Trophoblast cell (in vitro differentiated cells and primary cell): ENCODE data around the gene AGBL4.

Experiments
- DNase-seq, 2 donors: peaks; one replicate each; pipeline ENCODE4 v3.0.0-alpha.2; 2016
- H2AFZ ChIP-seq: 2 replicates; pipeline ENCODE4 v1.6.1; 2013; ENCODE audit warnings: low read length, moderate library complexity, mild to moderate bottlenecking; ENCODE audit not compliant: insufficient read depth, poor library complexity
- H2AK5ac ChIP-seq: 2 replicates; pipeline ENCODE4 v1.6.1; 2013; ENCODE audit warnings: mild to moderate bottlenecking, low read length
- H2BK120ac ChIP-seq: 2 replicates; pipeline ENCODE4 v1.6.1; 2013; ENCODE audit warnings: low read length, mild to moderate bottlenecking, moderate library complexity; ENCODE audit not compliant: insufficient read depth, poor library complexity
- H2BK12ac ChIP-seq: 2 replicates; pipeline ENCODE4 v1.6.1; 2013; ENCODE audit warnings: mild to moderate bottlenecking, low read length, moderate library complexity
- H2BK5ac ChIP-seq: 2 replicates; pipeline ENCODE4 v1.6.1; 2013; ENCODE audit warnings: low read length, low read depth, moderate library complexity, mild to moderate bottlenecking; ENCODE audit not compliant: poor library complexity
- H3K14ac ChIP-seq: 2 replicates; pipeline ENCODE4 v1.6.1; 2013; ENCODE audit warnings: mild to moderate bottlenecking, low read length
- H3K18ac ChIP-seq: 2 replicates; pipeline ENCODE4 v1.6.1; 2013; ENCODE audit warnings: mild to moderate bottlenecking, low read length
- H3K23ac ChIP-seq: 2 replicates; pipeline ENCODE4 v1.6.1; 2013; ENCODE audit warnings: low read length
- H3K27ac ChIP-seq: 2 replicates; pipeline ENCODE4 v1.5.1; 2013; ENCODE audit warnings: low read depth, mild to moderate bottlenecking, inconsistent platforms, low read length, moderate library complexity
- H3K27me3 ChIP-seq: 2 replicates; pipeline ENCODE4 v1.6.1; 2013; ENCODE audit warnings: inconsistent platforms, mild to moderate bottlenecking, low read length, moderate library complexity; ENCODE audit not compliant: insufficient read depth
- H3K36me3 ChIP-seq, 2 experiments: 1 replicate in 1 of 2; 2 replicates in 1 of 2; pipeline ENCODE4 v1.6.1; 2013; ENCODE audit warnings: low read length in 2 of 2, mild to moderate bottlenecking in 2 of 2, moderate library complexity in 1 of 2; ENCODE audit not compliant: insufficient read depth in 2 of 2, control insufficient read depth in 1 of 2
- H3K4ac ChIP-seq: 2 replicates; pipeline ENCODE4 v1.6.1; 2013; ENCODE audit warnings: low read depth, mild to moderate bottlenecking, low read length, moderate library complexity
- H3K4me1 ChIP-seq, 2 experiments: 1 replicate in 1 of 2; 2 replicates in 1 of 2; pipeline ENCODE4 v1.6.1; 2013; ENCODE audit warnings: low read length in 2 of 2, mild to moderate bottlenecking in 2 of 2, moderate library complexity in 1 of 2; ENCODE audit not compliant: insufficient read depth in 2 of 2, control insufficient read depth in 1 of 2
- H3K4me2 ChIP-seq: 2 replicates; pipeline ENCODE4 v1.6.1; 2013; ENCODE audit warnings: inconsistent platforms, mild to moderate bottlenecking, low read length, moderate library complexity
- H3K4me3 ChIP-seq: 2 replicates; pipeline ENCODE4 v1.5.1; 2013; ENCODE audit warnings: mild to moderate bottlenecking, low read depth, low read length, inconsistent platforms
- H3K79me1 ChIP-seq: one replicate; pipeline ENCODE4 v1.6.1; 2013; ENCODE audit warnings: low read length
- H3K79me2 ChIP-seq: 2 replicates; pipeline ENCODE4 v1.6.1; 2013; ENCODE audit warnings: low read length, mild to moderate bottlenecking; ENCODE audit not compliant: control insufficient read depth, insufficient read depth, poor library complexity
- H3K9ac ChIP-seq: 2 replicates; pipeline ENCODE4 v1.6.1; 2013; ENCODE audit warnings: mild to moderate bottlenecking, low read length
- H3K9me3 ChIP-seq: 2 replicates; pipeline ENCODE4 v1.6.1; 2013; ENCODE audit warnings: low read depth, mild to moderate bottlenecking, control low read depth, inconsistent platforms, low read length; ENCODE audit not compliant: insufficient read depth
- H4K12ac ChIP-seq: 2 replicates; pipeline ENCODE4 v1.6.1; 2013; ENCODE audit warnings: low read depth, mild to moderate bottlenecking, low read length, moderate library complexity
- H4K8ac ChIP-seq: 2 replicates; pipeline ENCODE4 v1.6.1; 2013; ENCODE audit warnings: low read depth, mild to moderate bottlenecking, low read length, moderate library complexity
- H4K91ac ChIP-seq: one replicate; pipeline ENCODE4 v1.6.1; 2013; ENCODE audit warnings: low read depth, mild to moderate bottlenecking, low read length, moderate library complexity
- WGBS: extraction: QIAGEN DNeasy Blood & Tissue Kit; methylation state at CpG from one replicate; pipeline ENCODE4 v1.1.7; 2013; ENCODE audit warnings: missing lambda C conversion rate; ENCODE audit not compliant: insufficient read length, insufficient coverage; ENCODE audit errors: extremely low coverage; 5-methylcytosine and 5-hydroxymethylcytosine counted together

The AGBL4 gene

DNA sequence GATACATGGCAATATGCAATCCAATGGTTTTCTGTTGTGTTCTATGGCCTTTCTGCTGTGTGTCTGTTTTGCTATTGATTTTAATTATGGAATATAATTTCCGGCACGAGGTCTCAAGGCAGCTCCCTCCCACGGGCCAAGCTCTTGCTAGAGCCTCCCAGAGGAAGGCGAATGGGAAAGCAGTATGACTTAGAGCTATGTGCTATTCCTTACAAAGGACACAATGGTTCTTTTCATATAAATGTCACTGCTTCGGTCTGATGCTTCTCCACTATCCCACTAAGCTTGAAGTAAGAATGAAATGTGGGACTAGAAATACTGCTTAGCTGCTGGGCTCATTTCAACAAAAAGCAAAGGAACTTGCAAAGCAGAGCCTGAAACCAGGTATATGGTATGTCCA lies 924.9 kb downstream of the AGBL4 start:
- H3K9me3 ChIP-seq, result peaks cover 2% of the 10 kb centered on the region
- H3K4me1 ChIP-seq, result no peaks in the 10 kb centered on the region
- no peak overlapping the region for H3K4me2 ChIP-seq
- no peak overlapping the region for H2AK5ac ChIP-seq
- no peak overlapping the region for H2BK120ac ChIP-seq
- H3K14ac ChIP-seq, result no peak overlapping the region
- no peak overlapping the region for H4K12ac ChIP-seq
- H3K79me2 ChIP-seq, result no peaks in the 10 kb centered on the region
- no peak for DNase-seq
- no peak overlapping the region for H4K91ac ChIP-seq
- H3K27me3 ChIP-seq, result no peaks in the 10 kb centered on the region
- H3K18ac ChIP-seq, result no peak overlapping the region
- no peak overlapping the region for H3K4me3 ChIP-seq
- no peak overlapping the region for H3K23ac ChIP-seq
- WGBS, result no CpG with 5 or more reads among the region's 5 CpGs
- no peak overlapping the region for H3K27ac ChIP-seq
- H3K79me1 ChIP-seq, result no peaks in the 10 kb centered on the region
- no peak overlapping the region for H3K9ac ChIP-seq
- no peaks in the 10 kb centered on the region for H3K36me3 ChIP-seq
- H2AFZ ChIP-seq, result no peak overlapping the region
- H2BK5ac ChIP-seq, result no peak overlapping the region
- H3K4ac ChIP-seq, result no peak overlapping the region
- no peak overlapping the region for H2BK12ac ChIP-seq
- H4K8ac ChIP-seq, result no peak overlapping the region

- H2BK5ac ChIP-seq, result no peak overlapping the region
- no peak overlapping the region for H3K27ac ChIP-seq
- no peak overlapping the region for H3K9ac ChIP-seq
- H3K23ac ChIP-seq, result no peak overlapping the region
- H4K8ac ChIP-seq, result no peak overlapping the region
- H3K36me3 ChIP-seq, result no peaks in the 10 kb centered on the region
- no peak overlapping the region for H2BK12ac ChIP-seq
- H3K79me1 ChIP-seq, result no peaks in the 10 kb centered on the region
- H3K4me1 ChIP-seq, result no peaks in the 10 kb centered on the region
- no peaks in the 10 kb centered on the region for H3K27me3 ChIP-seq
- H4K91ac ChIP-seq, result no peak overlapping the region
- no peak overlapping the region for H2BK120ac ChIP-seq
- H4K12ac ChIP-seq, result no peak overlapping the region
- DNase-seq, result no peak
- H3K14ac ChIP-seq, result no peak overlapping the region
- H3K18ac ChIP-seq, result no peak overlapping the region
- H3K9me3 ChIP-seq, result peaks cover 16% of the 10 kb centered on the region
- WGBS, result no CpG with 5 or more reads among the region's 2 CpGs
- H3K4me3 ChIP-seq, result no peak overlapping the region
- H2AFZ ChIP-seq, result no peak overlapping the region
- no peaks in the 10 kb centered on the region for H3K79me2 ChIP-seq
- H3K4ac ChIP-seq, result no peak overlapping the region
- H2AK5ac ChIP-seq, result no peak overlapping the region
- no peak overlapping the region for H3K4me2 ChIP-seq
Observed at GRCh38 chr1:49086327-49086726, 937.4 kb downstream of the AGBL4 start.

DNA sequence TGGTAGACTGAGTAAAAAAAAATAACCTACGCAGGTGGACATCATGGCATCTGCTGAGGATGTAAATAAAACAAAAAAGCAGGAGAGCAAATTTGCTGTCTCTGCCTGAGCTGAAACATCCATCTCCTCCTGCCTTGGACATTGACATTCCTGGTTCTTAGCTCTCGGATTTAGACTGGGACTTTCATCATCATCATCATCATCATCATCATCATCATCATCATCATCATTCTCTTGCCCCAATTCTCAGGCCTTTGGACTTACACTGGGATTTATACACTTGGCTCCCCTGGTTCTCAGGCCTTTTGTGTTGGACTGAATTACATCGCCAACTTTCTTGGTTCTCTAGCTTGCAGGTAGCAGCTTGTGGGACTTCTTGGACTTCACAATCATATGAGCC lies 938.7 kb downstream of the AGBL4 start:
- no peak overlapping the region for H3K4ac ChIP-seq
- no peaks in the 10 kb centered on the region for H3K27me3 ChIP-seq
- H3K27ac ChIP-seq, result no peak overlapping the region
- WGBS, result no CpG with 5 or more reads among the region's 3 CpGs
- H3K14ac ChIP-seq, result no peak overlapping the region
- no peak overlapping the region for H2BK5ac ChIP-seq
- H3K4me1 ChIP-seq, result no peaks in the 10 kb centered on the region
- no peak overlapping the region for H3K9ac ChIP-seq
- peaks cover 16% of the 10 kb centered on the region for H3K9me3 ChIP-seq
- no peak overlapping the region for H2AFZ ChIP-seq
- no peak overlapping the region for H2BK120ac ChIP-seq
- H2BK12ac ChIP-seq, result no peak overlapping the region
- H4K91ac ChIP-seq, result no peak overlapping the region
- no peak overlapping the region for H3K4me3 ChIP-seq
- no peaks in the 10 kb centered on the region for H3K79me1 ChIP-seq
- H3K36me3 ChIP-seq, result no peaks in the 10 kb centered on the region
- H4K8ac ChIP-seq, result no peak overlapping the region
- no peaks in the 10 kb centered on the region for H3K79me2 ChIP-seq
- no peak overlapping the region for H3K18ac ChIP-seq
- DNase-seq, result no peak
- H2AK5ac ChIP-seq, result no peak overlapping the region
- no peak overlapping the region for H4K12ac ChIP-seq
- no peak overlapping the region for H3K4me2 ChIP-seq
- no peak overlapping the region for H3K23ac ChIP-seq

DNA sequence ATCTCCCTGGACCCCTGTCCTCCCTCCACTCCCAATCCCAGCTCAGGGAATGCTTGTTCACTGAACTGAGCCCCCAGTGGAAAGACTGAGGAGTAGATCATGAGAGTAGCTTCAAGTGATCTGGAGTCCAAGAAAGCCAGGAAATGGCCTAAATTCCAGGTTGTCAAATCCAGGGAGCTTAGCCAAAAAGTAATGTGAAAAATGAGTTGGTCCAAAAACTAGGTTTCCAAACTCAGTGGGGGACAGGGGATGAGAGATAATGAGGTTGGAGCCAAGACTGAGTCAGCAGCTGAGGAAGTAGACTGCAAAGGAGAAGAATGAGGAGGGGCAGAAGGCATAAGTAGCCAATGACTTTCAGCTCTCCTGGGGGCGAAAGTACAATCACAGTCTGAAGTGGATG lies 963.0 kb downstream of the AGBL4 start:
- Histone ChIP-seq H3K18ac (no peak overlapping the region), H2BK5ac (no peak overlapping the region), H4K91ac (no peak overlapping the region), H3K9me3 (peaks cover 15% of the 10 kb centered on the region), H3K27ac (no peak overlapping the region), H4K12ac (no peak overlapping the region), H2AFZ (no peak overlapping the region), H3K4me1 (no peaks in the 10 kb centered on the region), H3K27me3 (no peaks in the 10 kb centered on the region), H3K4ac (no peak overlapping the region), H2BK12ac (no peak overlapping the region), H3K9ac (no peak overlapping the region), H3K79me1 (no peaks in the 10 kb centered on the region), H2BK120ac (no peak overlapping the region), H3K4me3 (no peak overlapping the region), H4K8ac (no peak overlapping the region), H3K23ac (no peak overlapping the region), H2AK5ac (no peak overlapping the region), H3K36me3 (no peaks in the 10 kb centered on the region), H3K79me2 (no peaks in the 10 kb centered on the region), H3K14ac (no peak overlapping the region), H3K4me2 (no peak overlapping the region)
- WGBS, result no CpG with 5 or more reads among the region's 1 CpG
- DNase-seq, result no peak
